Fibroblast of peridontal ligament (primary cell): ENCODE results near the gene RNF10.
A peak's percentile ranks its signal among the peaks of the same experiment; 100 is the strongest.
"Not testable (repeated sequence)": the region's sequence is repeated elsewhere in the genome, so short reads cannot be mapped to it uniquely, and the experiment has no call there.

Experiments used
- DNase-seq: peaks from one replicate; pipeline ENCODE4 v3.0.0-alpha.2; 2010; ENCODE audit errors: extremely low read depth

The RNF10 gene

DNA sequence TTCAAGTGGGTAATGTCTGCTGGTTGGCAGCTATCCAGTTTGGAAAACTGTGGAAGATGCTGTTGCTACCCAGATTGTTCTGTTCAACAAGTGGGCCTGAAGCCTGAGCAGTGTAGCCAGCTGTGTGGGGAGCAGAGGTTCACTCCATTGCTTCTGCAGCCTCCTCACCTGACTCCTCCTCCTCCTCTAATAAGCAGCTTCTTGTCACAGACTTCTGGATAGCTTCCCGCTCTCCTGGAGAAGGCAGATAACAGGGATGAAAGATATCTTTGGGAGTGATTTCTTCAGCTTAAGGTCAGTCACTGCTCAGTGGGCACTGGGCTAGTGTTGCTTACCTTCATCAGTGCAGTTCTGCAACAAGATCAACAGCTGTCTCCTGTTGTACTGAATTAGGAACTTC is 45.0 kb downstream of the RNF10 start:
- no peak for DNase-seq

DNA sequence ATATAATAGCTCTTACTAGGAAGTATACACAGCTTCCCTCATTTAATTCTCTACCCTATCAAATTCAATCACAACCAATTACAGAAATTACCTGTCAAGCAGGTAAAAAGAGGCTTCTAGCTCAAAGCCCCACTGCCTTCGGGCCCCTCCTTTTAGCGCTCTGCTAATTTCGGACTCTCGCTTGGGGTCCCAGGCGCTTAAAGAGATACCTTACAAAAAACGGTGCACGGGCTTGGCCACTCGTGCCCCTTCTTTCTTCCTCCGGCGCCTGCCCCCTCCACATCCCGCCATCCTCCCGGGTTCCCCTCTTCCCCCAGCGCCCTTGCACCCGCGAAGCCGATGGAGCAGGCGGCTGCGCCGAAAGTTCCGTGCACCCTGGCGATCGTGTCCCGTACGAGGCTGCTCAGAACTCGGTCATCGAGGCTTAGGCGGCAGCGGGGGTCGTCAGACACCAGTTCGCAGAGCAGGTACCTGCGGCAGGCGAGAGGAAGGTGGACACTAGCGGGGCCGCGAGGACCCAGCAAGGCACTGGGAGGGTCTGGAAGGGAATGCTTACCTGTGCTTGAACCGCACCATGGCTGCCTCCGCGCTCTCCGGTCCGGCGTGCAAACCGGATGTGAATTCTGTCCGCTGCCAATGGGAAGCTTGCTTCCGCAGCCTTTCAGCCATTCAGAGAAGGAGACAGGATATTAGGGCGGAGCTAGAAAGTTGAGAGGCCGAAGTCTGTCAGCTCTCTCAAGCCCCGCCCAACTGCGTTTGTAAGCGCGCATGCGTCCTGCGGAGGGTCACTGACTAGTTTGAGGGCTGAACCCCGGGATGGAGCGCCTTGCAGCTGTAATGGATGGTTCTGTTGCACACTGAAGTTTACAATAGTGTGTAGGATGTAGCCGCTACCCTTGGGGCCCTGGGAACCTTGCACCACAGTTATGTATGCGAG is 46.9 kb downstream of the RNF10 start, which contains the start of gene POP5:
POP5 (minus strand) TSS at position 616 of the 937 bp plus-strand sequence; CDS start at position 576, 40 bp downstream.
- DNase-seq, result peak; percentile 98

DNA sequence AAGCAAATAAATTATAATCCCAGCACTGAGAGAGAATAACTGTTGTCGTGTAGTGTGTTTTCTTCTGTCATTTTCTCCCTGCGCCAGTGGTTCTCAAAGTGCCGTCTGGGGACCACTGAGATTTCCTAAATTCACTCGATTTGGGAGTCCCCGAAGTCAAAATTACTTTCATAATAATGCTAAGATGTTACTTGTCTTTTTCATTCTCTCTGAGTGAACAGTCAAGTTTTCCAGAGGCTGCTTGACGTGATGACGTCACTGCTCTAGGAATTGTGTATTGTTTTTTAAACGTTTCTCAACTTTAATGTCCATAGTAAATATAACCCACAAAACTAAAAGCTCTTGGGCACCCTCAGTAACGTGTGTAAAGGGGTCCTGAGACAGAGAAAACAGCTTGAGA is 47.8 kb downstream of the RNF10 start:
- DNase-seq, result peak; percentile 67

DNA sequence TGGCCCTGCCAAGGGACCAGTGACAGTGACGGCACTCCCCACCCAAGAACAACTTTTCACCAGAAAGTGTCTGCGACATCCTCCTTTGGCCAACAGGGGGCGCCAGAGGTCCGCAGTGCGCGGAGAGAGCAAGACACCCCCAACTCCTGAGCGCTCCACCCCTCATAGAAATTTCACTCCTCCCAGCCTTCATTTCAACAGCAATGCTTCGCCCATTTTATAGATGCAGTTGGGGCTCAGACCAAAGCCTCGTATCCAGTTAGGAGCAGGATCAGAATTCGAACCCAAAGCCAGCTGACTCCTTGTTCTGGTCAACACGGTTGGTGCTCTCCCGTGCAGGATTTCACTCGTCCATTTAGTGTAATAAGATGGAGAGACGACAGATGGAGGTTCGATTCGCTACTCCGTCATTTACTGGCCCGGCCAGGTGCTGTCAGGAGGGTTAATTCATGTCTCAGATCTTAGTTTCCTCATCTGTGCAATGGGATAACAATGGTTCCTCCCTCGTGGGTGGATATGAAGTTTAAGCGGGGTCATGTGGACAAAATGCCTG is 49.4 kb downstream of the RNF10 start:
- peak; percentile 73 for DNase-seq

DNA sequence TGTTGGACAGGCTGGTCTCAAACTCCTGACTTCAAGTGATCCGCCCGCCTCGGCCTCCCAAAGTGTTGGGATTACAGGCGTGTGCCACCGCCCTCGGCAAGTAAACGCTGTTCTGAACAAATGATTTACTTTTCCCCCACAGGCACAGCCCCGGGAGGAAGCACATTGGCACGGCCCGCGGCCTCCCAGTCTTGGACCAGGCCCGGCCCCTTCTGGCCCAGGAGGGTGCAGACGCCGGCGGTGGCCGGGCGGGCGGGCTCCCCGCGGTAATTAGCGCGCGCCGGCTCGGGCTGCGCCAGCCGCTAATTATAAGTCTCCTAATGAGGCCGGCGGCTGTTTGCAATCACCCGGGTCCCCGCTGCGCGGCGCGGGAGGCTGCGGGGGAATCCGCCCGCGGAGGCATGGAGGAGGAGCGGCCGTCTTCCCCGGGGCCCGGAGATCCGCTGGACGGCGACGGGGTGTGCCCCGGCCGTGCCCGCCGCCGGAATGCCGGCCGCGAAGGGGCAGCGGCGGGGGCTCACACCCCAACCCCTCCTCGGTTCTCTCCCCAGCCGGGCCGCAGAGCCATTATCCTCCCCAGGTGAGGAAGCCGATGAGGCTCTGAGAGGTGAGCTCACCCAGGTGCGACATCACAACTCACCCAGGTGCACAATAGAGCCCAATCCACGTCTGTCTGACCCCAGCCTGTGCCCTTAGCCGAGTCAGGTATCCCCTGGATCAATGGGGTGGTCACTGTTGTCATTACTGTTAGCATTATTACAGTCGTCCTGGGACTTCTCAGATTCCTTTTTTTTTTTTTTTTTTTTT is 50.4 kb downstream of the RNF10 start:
- no peak for DNase-seq

DNA sequence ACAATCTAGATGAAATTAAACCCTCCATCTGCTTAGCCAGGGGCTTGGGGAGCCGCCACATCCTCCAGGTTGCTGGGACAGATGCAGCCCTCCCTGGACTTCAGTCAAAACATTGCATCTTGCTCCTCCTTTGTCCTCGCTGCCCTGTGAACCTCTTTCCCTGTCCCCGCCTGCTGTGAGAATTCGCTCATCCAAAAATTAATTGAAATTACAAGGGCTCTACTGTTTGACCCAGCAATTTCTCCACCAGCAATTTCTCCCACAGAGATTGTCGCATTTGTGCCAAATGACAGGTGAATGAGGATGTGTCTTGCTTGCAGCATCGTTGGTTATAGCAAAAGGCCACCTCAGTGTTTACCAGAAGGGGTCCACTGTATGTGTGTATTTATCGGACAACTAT is 52.0 kb downstream of the RNF10 start:
- DNase-seq, result no peak

DNA sequence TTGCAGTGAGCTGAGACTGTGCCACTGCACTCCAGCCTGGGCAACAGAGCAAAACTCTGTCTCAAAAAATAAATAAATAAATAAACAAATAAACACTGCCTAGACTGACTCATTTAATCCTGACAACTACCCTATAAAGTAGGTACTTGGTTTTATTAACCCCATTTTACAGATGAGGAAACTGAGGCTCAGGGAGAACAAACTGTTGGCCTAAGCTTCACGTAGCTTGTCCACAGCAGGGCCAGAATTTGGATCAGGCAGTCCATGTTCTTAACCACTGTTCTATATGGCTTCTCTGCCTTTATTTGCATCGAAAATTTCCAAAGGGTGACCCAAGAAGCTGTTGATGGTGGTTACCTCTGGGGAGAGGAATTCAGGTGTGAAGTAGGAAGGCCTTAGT is 52.7 kb downstream of the RNF10 start:
- no peak for DNase-seq

DNA sequence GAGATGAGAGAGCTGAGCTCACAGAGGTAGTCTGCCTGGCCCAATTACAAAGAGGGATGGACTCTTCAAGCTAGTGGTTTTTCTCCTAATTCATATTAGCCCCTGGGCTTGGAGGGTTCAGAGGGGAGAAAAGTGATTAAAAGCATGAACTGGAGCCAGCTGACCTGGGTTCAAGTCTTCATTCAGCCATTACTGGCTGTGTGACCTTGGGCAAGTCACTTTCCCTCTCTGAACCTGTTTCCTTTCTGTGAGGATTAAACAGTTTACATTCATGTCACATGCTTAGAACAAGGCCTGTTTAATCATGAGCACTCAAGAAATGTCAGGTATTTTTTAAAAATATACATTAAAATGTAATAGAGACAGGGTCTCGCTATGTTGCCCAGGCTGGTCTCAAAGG is 54.2 kb downstream of the RNF10 start:
- no peak for DNase-seq

DNA sequence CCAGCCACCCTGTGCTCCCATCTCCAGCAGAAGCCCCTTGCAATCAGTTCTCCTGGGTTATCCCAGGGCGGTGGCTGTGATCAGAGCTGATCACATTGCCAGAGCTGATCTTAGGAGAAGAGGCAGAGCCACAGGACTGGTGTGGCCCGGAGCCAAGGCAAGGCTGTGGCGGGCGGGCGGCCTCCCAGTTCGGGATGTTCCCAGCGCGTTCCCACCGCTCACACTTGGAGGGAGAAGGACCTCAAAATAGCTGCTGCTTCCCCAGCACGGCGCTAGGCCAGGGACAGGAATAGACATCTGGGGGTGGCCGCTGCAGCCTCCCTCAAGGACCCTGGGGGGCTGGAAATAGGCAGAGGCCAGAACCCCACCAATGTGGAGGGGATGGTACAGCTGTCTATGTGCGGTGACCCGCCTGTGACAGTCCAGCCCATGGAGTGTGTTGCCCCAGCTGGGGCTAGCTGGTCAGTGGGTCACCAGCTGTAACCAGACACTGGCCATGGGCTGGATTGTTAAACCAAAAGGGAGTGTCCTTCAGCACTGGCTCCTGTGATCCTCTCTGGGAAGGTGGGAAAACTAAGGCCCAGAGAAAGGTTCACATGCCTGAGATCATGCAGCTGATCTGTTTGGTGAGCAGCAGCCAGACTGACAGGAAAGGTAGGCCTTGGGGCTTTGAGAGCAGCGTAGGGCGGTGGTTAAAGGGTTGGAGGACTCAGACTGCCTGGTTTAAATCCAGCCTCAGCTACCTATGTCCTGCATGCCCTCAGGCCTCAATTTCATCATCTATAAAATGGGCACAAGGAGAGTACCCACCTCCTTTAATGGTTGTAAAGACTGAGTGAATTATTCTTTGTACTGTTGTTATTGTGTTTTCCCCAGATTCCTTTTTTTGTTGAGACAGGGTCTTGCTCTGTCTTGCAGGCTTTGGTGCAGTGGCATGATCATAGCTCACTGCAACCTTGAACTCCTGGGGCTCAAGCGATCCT is 55.1 kb downstream of the RNF10 start:
- DNase-seq, result no peak

DNA sequence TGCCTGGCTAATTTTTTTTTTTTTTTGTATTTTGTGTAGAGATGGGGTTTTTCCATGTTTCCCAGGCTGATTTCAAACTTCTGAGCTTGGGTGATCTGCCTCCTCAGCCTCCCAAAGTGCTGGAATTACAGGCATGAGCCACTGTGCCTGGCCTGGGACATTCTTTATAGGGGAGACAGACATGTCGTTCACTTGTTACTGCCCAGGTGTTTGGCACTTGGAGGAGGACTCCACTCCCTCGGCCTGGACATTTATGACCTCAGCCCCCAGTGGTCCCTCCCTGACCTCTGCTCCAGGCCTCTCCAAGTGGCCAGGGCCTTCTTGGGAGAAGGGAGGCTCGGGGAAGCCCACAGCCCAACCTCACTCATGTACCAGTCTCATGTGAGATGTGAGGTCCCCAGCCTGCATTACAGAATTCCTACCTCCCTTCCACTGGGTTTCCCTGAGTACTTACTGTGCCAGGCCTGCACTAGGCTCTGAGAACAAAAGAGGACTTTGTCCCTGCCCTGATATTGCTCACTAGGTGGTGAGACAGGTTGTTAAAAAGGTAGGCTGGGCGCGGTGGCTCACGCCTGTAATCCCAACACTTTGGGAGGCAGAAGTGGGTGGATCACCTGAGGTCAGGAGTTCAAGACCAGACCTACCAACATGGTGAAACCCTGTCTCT is 56.7 kb downstream of the RNF10 start:
- no peak for DNase-seq

DNA sequence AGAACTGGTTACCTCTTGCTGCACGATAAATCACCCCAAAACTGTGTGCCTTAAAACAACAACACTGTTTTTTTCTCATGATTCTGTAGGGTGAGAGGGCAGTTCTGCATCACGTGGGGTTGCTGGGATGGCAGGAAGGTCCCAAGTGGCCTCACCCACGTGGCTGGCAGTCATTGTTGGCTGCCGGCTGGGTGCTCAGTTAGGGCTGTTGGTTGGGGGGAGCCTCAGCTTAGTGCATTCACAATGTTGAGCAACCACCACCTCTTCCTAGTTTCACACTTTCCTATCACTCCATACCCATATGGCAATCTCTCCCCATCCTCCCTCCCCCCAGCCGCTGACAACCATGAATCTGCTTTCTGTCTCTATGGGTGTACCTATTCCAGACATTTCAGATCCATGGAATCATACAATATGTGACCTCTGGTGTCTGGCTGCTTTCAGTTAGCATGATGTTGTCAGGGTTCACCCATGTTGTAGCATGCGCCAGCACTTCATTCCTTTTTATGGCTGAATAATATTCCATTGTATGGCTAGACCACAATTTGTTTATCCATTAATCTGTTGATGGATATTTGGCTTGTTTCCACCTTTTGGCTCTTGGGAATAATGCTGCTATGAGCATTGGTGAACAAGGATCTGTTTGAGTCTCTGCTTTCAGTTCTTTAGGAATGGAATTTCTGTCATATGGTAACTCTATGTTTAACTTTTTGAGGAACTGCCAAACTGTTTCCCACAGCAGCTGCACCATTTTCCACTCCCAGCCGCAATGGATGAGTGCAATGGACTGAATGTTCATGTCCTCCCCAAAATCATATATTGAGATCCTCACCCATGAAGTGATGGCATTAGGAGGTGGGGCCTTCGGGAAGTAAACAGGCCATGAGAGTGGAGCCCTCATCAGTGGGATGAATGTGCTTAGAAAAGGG is 58.2 kb downstream of the RNF10 start:
- DNase-seq, result no peak

DNA sequence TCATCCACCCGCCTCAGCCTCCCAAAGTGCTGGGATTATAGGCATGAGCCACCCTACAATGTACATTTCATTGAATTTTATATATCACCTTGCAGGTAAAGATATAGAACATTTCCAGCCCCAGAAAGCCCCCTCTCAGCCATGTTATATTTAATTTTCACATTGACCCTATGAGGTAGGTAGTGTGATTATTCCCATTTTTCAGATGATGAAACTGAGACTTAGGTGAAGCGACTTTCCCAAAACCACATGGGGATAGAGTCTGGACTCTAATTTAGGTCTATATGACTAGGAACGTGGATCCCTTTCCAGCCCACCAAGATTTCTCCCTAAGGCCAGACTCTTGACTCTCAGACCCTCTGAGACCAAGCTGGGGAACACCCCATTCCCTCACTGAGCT is 62.7 kb downstream of the RNF10 start:
- no peak for DNase-seq

DNA sequence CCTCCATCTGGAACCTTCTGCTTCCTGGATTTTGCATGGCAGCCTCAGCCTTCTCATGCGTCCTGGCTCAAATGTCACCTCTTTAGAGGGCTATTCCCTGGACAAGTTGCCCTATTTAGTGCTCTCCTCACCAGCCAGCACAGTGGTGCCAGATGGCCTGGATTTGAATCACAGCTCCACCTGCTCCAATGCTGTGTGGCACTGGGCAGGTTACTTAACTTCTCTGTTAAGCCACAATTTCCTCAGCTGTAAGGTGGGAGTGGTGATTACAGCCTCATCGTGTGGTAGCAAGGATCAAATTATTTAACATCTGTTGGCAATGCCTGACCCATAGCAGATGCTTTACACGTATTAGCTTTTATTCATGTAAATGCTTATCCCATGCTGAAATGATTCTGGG is 63.7 kb downstream of the RNF10 start:
- no peak for DNase-seq

DNA sequence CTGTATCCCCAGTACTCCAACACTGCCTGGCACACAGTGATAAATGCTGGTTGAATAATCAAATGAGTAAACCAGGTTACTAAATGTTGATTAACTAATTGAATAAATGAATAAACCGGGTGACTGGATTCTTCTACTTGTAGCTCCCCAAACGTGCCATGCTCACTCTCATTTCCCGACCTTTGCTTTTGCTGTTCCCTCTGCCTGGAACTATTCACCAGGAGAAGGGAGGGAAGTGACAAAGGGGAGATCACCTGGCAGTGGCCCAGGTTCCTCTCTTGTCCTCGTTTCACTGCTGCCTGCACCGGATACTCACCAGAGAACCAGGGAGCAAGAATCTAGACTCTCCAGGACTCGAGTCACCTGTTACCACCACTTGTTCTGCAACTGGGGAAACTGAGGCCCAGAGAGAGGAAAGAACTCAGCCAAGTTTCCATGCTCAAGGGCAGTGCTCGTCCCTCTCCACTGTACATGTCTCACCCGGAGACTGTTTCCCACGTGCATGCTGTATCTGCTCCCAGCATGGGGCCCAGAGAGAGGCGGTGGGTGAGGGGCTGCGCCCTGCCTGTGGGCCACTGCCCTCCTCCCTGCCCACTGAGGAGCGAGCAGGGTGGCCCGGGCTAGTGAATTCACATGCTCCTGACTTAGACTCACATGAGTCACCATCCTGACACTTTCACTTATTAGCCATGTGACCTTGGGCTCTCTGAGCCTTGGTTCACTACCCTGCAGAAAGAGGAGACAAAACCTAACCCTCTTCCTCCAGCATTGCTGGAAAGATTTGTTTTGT is 64.7 kb downstream of the RNF10 start:
- peak; percentile 22 for DNase-seq

DNA sequence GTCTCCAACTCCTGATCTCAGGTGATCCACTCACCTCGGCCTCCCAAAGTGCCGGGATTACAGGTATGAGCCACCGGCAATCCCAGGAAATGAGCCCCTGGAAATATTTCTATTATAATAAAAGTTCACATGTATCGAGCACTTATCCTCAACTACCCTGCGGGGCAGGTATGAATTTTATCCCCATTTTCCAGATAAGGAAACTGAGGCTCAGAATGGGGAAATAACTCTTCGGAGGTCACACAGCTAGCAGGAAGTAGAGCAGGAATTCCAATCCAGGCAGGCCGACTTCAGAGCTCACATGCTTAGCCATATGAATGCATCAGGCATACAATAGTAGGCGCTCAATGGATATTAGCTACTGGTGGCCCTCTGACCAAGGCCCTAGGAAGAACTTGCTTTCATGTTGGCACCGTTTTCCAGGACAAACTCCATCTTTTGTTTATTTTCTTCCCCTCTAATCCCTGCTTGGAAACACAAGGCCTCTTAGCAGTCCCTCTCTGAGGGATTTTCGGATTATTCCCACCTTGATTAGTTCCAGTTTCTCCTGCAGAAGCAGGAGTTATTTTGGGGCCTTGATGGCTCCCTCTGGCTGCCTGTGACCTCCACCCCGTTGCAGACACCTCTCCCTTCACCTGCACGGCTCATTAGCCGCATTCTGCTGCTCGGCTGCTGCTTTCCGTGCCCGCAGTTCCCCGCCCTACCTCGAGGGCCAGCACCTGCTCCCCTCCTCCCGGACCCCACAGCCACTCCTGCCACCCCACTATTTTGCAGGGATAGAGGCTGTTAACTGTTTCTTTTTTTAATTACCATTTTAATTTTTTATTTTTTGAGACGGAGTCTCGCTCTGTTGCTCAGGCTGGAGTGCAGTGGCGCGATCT is 65.8 kb downstream of the RNF10 start:
- no peak for DNase-seq

DNA sequence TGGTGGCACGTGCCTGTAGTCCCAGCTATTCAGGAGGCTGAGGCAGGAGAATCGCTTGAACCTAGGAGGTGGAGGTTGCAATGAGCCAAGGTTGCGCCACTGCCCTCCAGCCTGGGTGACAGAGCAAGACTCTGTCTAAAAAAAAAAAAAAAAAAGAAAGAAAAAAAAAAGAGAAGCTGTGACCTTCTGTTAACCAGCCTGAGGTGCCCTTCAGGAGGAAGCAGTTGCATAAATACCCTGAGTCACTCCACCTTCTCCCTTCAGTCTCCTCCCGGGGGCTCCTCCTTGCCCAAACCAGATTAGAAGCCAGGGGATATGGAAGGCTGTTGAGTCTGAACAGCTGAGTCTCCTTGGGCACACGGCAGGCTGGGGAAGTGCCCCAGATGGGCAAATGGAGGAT is 68.3 kb downstream of the RNF10 start:
- not testable (repeated sequence) for DNase-seq

DNA sequence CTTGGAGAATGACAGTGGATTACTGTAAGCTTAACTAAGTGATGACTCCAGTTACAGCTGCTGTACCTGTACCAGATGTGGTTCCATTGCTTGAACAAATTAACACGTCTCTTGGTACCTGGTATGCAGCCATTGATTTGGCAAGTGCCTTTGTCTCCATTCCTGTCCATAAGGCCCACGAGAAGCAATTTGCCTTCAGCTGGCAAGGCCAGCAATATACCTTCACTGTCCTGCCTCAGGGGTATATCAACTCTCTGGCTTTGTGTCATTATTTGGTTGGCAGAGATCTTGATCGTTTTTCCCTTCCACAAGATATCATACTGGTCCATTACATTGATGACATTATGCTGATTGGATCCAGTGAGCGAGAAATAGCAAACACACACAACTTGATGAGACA is 76.4 kb downstream of the RNF10 start:
- no peak for DNase-seq

DNA sequence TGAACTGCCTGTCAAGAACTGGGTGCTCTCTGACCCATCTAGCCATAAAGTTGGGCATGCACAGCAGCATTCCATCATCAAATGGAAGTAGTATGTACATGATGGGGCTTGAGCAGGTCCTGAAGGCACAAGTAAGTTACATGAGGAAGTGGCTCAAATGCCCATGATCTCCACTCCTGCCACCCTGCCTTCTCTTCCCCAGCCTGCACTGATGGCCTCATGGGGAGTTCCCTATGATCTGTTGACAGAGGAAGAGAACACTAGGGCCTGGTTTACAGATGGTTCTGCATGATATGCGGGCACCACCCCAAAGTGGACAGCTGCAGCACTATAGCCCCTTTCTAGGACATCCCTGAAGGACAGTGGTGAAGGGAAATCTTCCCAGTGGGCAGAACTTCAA is 77.4 kb downstream of the RNF10 start:
- not testable (repeated sequence) for DNase-seq
